K562 (cell line): ENCODE measurements around the gene TAF11L13. TPM values are rescaled to one million over a fixed set of nuclear protein-coding genes. Genes with fewer than 3 reads are reported as not detected.

Source experiments
- ATF3 ChIP-seq, 2 experiments: fragments of 450-650 bp in 1 of 2; sonication (generic) in 1 of 2; formaldehyde crosslinking in 1 of 2; IDR thresholded peaks in 1 of 2; conservative IDR thresholded peaks in 1 of 2; 2 replicates each; pipeline versions ENCODE4 v1.6.1 to v1.8.1; 2016 to 2023; ENCODE audit warnings: mild to moderate bottlenecking in 2 of 2, moderate library complexity in 2 of 2, inconsistent platforms in 1 of 2, missing genetic modification reagents in 1 of 2
- CHD1 ChIP-seq: fragments of 200-600 bp; sonication (generic); IDR thresholded peaks from one replicate; pipeline ENCODE4 v1.6.1; 2012; ENCODE audit warnings: mild to moderate bottlenecking, moderate library complexity, low read length, inconsistent platforms
- CREB5 ChIP-seq: fragments of 250-450 bp; sonication (Bioruptor Pico); IDR thresholded peaks from 2 replicates; pipeline ENCODE4 v1.5.0; 2020; ENCODE audit warnings: mild to moderate bottlenecking
- HDAC1 ChIP-seq, 2 experiments: fragments of 450-650 bp; IDR thresholded peaks; 2 replicates each; pipeline ENCODE4 v1.6.1; 2016 to 2017; ENCODE audit warnings: inconsistent platforms in 1 of 2, mild to moderate bottlenecking in 1 of 2, moderate library complexity in 1 of 2
- PREB ChIP-seq: sonication (generic); formaldehyde crosslinking; IDR thresholded peaks from 2 replicates; pipeline ENCODE4 v1.8.1; 2023; ENCODE audit warnings: mild to moderate bottlenecking, missing genetic modification reagents
- RBM25 ChIP-seq: fragments of 200-400 bp; formaldehyde crosslinking; IDR thresholded peaks from 2 replicates; pipeline ENCODE4 v1.6.1; 2018; ENCODE audit warnings: low read length, low read depth, moderate library complexity; ENCODE audit not compliant: severe bottlenecking
- RHOXF2B ChIP-seq: fragments of 250-450 bp; sonication (Bioruptor Pico); conservative IDR thresholded peaks from 2 replicates; pipeline ENCODE4 v1.5.1; 2021
- ZKSCAN1 ChIP-seq: fragments of 150-350 bp; IDR thresholded peaks from 2 replicates; pipeline ENCODE4 v1.6.1; 2016; ENCODE audit warnings: low read depth, low read length
- polyA plus RNA-seq, 8 experiments: library from polyadenylated mRNA; depleted of rRNA in 4 of 8; stranded (reverse) in 5 of 8; unstranded in 3 of 8; fragments of >200 nt; fragmentation: Nextera tagmentation in 2 of 8; fragmentation: Illumina TruSeq in 1 of 8; extraction: Ambion mirVana in 2 of 8; extraction: Trizol in 1 of 8; gene quantifications; 2 replicates each; pipeline versions ENCODE4 v1.2.1 to v1.2.3, GENCODE V29; 2011 to 2014; ENCODE audit warnings: inconsistent platforms in 1 of 8, missing spikeins in 1 of 8
- total RNA-seq, 7 experiments: library from RNA; depleted of rRNA in 6 of 7; stranded (reverse); fragments of >200 nt in 6 of 7; fragmentation: Illumina TruSeq in 2 of 7; extraction: Trizol in 2 of 7; gene quantifications; 2 replicates each; pipeline versions ENCODE4 v1.2.1 to v1.2.3, GENCODE V29; 2011 to 2021; ENCODE audit warnings: low replicate concordance in 1 of 7

The TAF11L13 gene
- total and polyA plus RNA-seq, 9 of the 15 experiments (the other 6 are each of a cell fraction or from before 2014, with no cell fraction given), result not detected

GRCh38 chr5:17679597-17680203, 47.8 kb downstream of the TAF11L13 start (continued):
- TF ChIP-seq ATF3 (IDR thresholded peaks at IDR 0.05), result no peak
- TF ChIP-seq ATF3 (CRISPR knock-in tag; conservative IDR thresholded peaks at IDR 0.05), result no peak
- TF ChIP-seq RBM25, result no peak
- TF ChIP-seq ZKSCAN1, result no peak
- TF ChIP-seq HDAC1 (IDR thresholded peaks at IDR 0.05), result no peak
- no peak for TF ChIP-seq CREB5 (CRISPR knock-in tag)
- TF ChIP-seq CHD1, result no peak
- TF ChIP-seq RHOXF2B (CRISPR knock-in tag), result no peak
- TF ChIP-seq PREB (CRISPR knock-in tag), result no peak
